HepG2 (cell line): ENCODE measurements around the gene ERFL. TPM values are rescaled to one million over a fixed set of nuclear protein-coding genes. Genes with fewer than 3 reads are reported as not detected.

ENCODE experiments used
- ARID4A ChIP-seq: sonication (generic); formaldehyde crosslinking; IDR thresholded peaks from 2 replicates; pipeline ENCODE4 v1.5.0; 2020; ENCODE audit warnings: mild to moderate bottlenecking, missing genetic modification reagents, borderline replicate concordance
- EP300 ChIP-seq, 3 experiments: sonication (generic) in 1 of 3; formaldehyde crosslinking in 1 of 3; IDR thresholded peaks; 2 replicates each; pipeline versions ENCODE4 v1.5.1 to v1.6.1; 2011 to 2020; ENCODE audit warnings: low read depth in 2 of 3, low read length in 2 of 3, borderline replicate concordance in 1 of 3, improper control_type of control experiment in 1 of 3, mild to moderate bottlenecking in 1 of 3, missing genetic modification reagents in 1 of 3, moderate library complexity in 1 of 3
- NR2F6 ChIP-seq, 2 experiments: IDR thresholded peaks; 2 replicates each; pipeline ENCODE4 v1.6.1; 2016; ENCODE audit warnings: antibody characterized with exemption in 1 of 2, mild to moderate bottlenecking in 1 of 2
- NRL ChIP-seq: sonication (generic); formaldehyde crosslinking; IDR thresholded peaks from 2 replicates; pipeline ENCODE4 v1.5.0; 2020; ENCODE audit warnings: missing genetic modification reagents, mild to moderate bottlenecking, moderate library complexity, borderline replicate concordance
- PAF1 ChIP-seq: IDR thresholded peaks from 2 replicates; pipeline ENCODE4 v1.6.1; 2016; ENCODE audit warnings: missing genetic modification reagents, missing compliant biosample characterization
- PAXIP1 ChIP-seq: sonication (generic); formaldehyde crosslinking; conservative IDR thresholded peaks from 2 replicates; pipeline ENCODE4 v1.4.0; 2020; ENCODE audit warnings: mild to moderate bottlenecking, missing genetic modification reagents, moderate library complexity
- POGK ChIP-seq: sonication (generic); formaldehyde crosslinking; conservative IDR thresholded peaks from 2 replicates; pipeline ENCODE4 v1.8.0; 2022; ENCODE audit warnings: mild to moderate bottlenecking, moderate library complexity, missing genetic modification reagents
- POLR2A ChIP-seq, 2 experiments: IDR thresholded peaks; 2 replicates each; pipeline ENCODE4 v1.6.1; 2011; ENCODE audit warnings: low read depth in 2 of 2, low read length in 2 of 2, mild to moderate bottlenecking in 1 of 2, moderate library complexity in 1 of 2; ENCODE audit not compliant: insufficient read depth in 1 of 2
- RFX3 ChIP-seq: IDR thresholded peaks from 2 replicates; pipeline ENCODE4 v1.6.1; 2016; ENCODE audit warnings: missing biosample characterization, missing genetic modification reagents
- SPEN ChIP-seq: sonication (generic); formaldehyde crosslinking; IDR thresholded peaks from 2 replicates; pipeline ENCODE4 v1.5.1; 2020; ENCODE audit warnings: low read depth, mild to moderate bottlenecking, missing genetic modification reagents
- ZFY ChIP-seq: sonication (generic); formaldehyde crosslinking; IDR thresholded peaks from 2 replicates; pipeline ENCODE4 v1.4.0; 2020; ENCODE audit warnings: missing genetic modification reagents
- ZNF143 ChIP-seq: sonication (generic); formaldehyde crosslinking; IDR thresholded peaks from 2 replicates; pipeline ENCODE4 v1.4.0; 2020; ENCODE audit warnings: missing genetic modification reagents
- ZNF292 ChIP-seq: sonication (generic); formaldehyde crosslinking; IDR thresholded peaks from 2 replicates; pipeline ENCODE4 v1.8.1; 2022; ENCODE audit warnings: mild to moderate bottlenecking, low read depth, missing genetic modification reagents, borderline replicate concordance
- ZNF329 ChIP-seq: sonication (generic); formaldehyde crosslinking; IDR thresholded peaks from 2 replicates; pipeline ENCODE4 v1.9.0; 2021; ENCODE audit warnings: low read depth, mild to moderate bottlenecking, missing genetic modification reagents
- ZNF33B ChIP-seq: sonication (generic); formaldehyde crosslinking; IDR thresholded peaks from 2 replicates; pipeline ENCODE4 v1.5.1; 2020; ENCODE audit warnings: mild to moderate bottlenecking, missing genetic modification reagents
- ZNF501 ChIP-seq: sonication (generic); formaldehyde crosslinking; IDR thresholded peaks from 2 replicates; pipeline ENCODE4 v1.5.1; 2020; ENCODE audit warnings: mild to moderate bottlenecking, moderate library complexity, missing genetic modification reagents
- ZNF569 ChIP-seq: sonication (generic); formaldehyde crosslinking; IDR thresholded peaks from 2 replicates; pipeline ENCODE4 v1.5.0; 2020; ENCODE audit warnings: mild to moderate bottlenecking, missing genetic modification reagents, moderate library complexity, borderline replicate concordance
- ZNF784 ChIP-seq: sonication (generic); formaldehyde crosslinking; IDR thresholded peaks from 2 replicates; pipeline ENCODE4 v1.5.1; 2020; ENCODE audit warnings: missing genetic modification reagents, mild to moderate bottlenecking, borderline replicate concordance
- polyA plus RNA-seq, 8 experiments: library from polyadenylated mRNA; depleted of rRNA in 3 of 8; stranded (reverse) in 7 of 8; unstranded in 1 of 8; fragments of >200 nt; fragmentation: Illumina TruSeq in 4 of 8; extraction: Trizol in 4 of 8; gene quantifications; 2 replicates each; pipeline versions ENCODE4 v1.2.1 to v1.2.3, GENCODE V29; 2011 to 2016; ENCODE audit warnings: low read depth in 4 of 8, missing spikeins in 1 of 8, mixed read lengths in 1 of 8; ENCODE audit not compliant: insufficient read depth in 1 of 8
- total RNA-seq, 5 experiments: library from RNA; depleted of rRNA; stranded (reverse); fragments of >200 nt; fragmentation: Illumina TruSeq; extraction: Trizol; gene quantifications; 2 replicates each; pipeline ENCODE4 v1.2.3, GENCODE V29; 2016; ENCODE audit warnings: low read depth in 1 of 5

The ERFL gene
- total and polyA plus RNA-seq, 2 of the 13 experiments (the other 11 are each of a cell fraction or from before 2014, with no cell fraction given): not detected

GRCh38 chr19:41860419-41861115 is 67.7 kb downstream of the ERFL start (continued):
- TF ChIP-seq ZNF784 (0 out of 2 replicates have a peak, but pooled peaks have one; percentile 6), POGK (CRISPR knock-in tag) (peak; percentile 7; the same call in 1 of the 2 replicates), ZNF33B (CRISPR knock-in tag) (peak; percentile 51; the same call in 1 of the 2 replicates), PAF1 (CRISPR knock-in tag) (peak; percentile 21; the same call in 1 of the 2 replicates), ZNF143 (CRISPR knock-in tag) (no peak), NR2F6 (IDR thresholded peaks at IDR 0.05) (no peak), NR2F6 (CRISPR knock-in tag; IDR thresholded peaks at IDR 0.05) (no peak), EP300 (IDR thresholded peaks at IDR 0.05; ENCODE audit: low read depth in 2 of 2, low read length in 2 of 2) (no peak), EP300 (CRISPR knock-in tag; IDR thresholded peaks at IDR 0.05; ENCODE audit: borderline replicate concordance) (0 out of 2 replicates have a peak, but pooled peaks have one; percentile 16), ZNF569 (CRISPR knock-in tag) (no peak), ARID4A (CRISPR knock-in tag) (no peak), ZNF329 (CRISPR knock-in tag) (peak; percentile 9; the same call in 1 of the 2 replicates), PAXIP1 (no peak), NRL (CRISPR knock-in tag) (no peak), POLR2A (IDR thresholded peaks at IDR 0.05; ENCODE audit: insufficient read depth in 1 of 2, low read depth in 2 of 2, low read length in 2 of 2) (peak in 1 of 2 experiments; percentile 6; a peak in 1 of 4 replicates), ZNF501 (peak; percentile 21; the same call in 1 of the 2 replicates), RFX3 (no peak), ZFY (CRISPR knock-in tag) (peak; percentile 16; the same call in 1 of the 2 replicates), ZNF292 (CRISPR knock-in tag) (no peak), SPEN (CRISPR knock-in tag) (no peak)
